ENCODE data around the gene PCLO. TPM values are rescaled to one million over a fixed set of nuclear protein-coding genes. Genes with fewer than 3 reads are reported as not detected.

PCLO gene
- total RNA-seq, 3 donors from 2014 or later, result 5.5 to 16.5 (median 7.1) TPM

GRCh38 chr7:82865856-82866255 is 296.8 kb downstream of the PCLO start:
- Histone ChIP-seq H3K4me3 (no peak overlapping the region), H3K36me3 (ENCODE audit: low read depth) (no peaks in the 10 kb centered on the region), H3K4me1 (ENCODE audit: low read depth) (no peaks in the 10 kb centered on the region), H3K9me3 (no peaks in the 10 kb centered on the region)
- intact Hi-C loops (cut with DNase I, micrococcal nuclease), result no loop called here
- no peak for DNase-seq
- no peak for ATAC-seq
- TF ChIP-seq CTCF (IDR thresholded peaks at IDR 0.05), result no peak

GRCh38 chr7:82859106-82859850 is 303.4 kb downstream of the PCLO start:
- Histone ChIP-seq H3K36me3 (ENCODE audit: low read depth) (no peaks in the 10 kb centered on the region), H3K4me3 (no peak overlapping the region), H3K9me3 (no peaks in the 10 kb centered on the region), H3K4me1 (ENCODE audit: low read depth) (no peaks in the 10 kb centered on the region)
- DNase-seq (no peak), ATAC-seq (no peak)
- intact Hi-C loops (cut with DNase I, micrococcal nuclease), result no loop called here
- no peak for TF ChIP-seq CTCF (IDR thresholded peaks at IDR 0.05)

- H3K36me3 ChIP-seq (ENCODE audit: low read depth), result no peaks in the 10 kb centered on the region
Measured at GRCh38 chr7:82851121-82851520, 311.6 kb downstream of the PCLO start.

GRCh38 chr7:82841828-82842227 is 320.9 kb downstream of the PCLO start:
- TF ChIP-seq CTCF (IDR thresholded peaks at IDR 0.05), result no peak

More at GRCh38 chr7:82851121-82851520, 311.6 kb downstream of the PCLO start:
- no peak overlapping the region for H3K4me3 ChIP-seq
- no peak for TF ChIP-seq CTCF (IDR thresholded peaks at IDR 0.05)
- H3K9me3 ChIP-seq, result no peaks in the 10 kb centered on the region
- no peak for ATAC-seq
- H3K4me1 ChIP-seq (ENCODE audit: low read depth), result no peaks in the 10 kb centered on the region
- DNase-seq, result no peak
- intact Hi-C loops (cut with DNase I, micrococcal nuclease), result no loop called here

GRCh38 chr7:82840061-82840460 is 322.6 kb downstream of the PCLO start:
- DNase-seq, result no peak
- H3K9me3 ChIP-seq, result no peaks in the 10 kb centered on the region

More at GRCh38 chr7:82841828-82842227, 320.9 kb downstream of the PCLO start:
- no peaks in the 10 kb centered on the region for H3K9me3 ChIP-seq
- no peak overlapping the region for H3K4me3 ChIP-seq
- H3K4me1 ChIP-seq (ENCODE audit: low read depth), result no peaks in the 10 kb centered on the region
- no peaks in the 10 kb centered on the region for H3K36me3 ChIP-seq (ENCODE audit: low read depth)
- ATAC-seq (no peak), DNase-seq (no peak)
- intact Hi-C loops (cut with DNase I, micrococcal nuclease), result no loop called here

More at GRCh38 chr7:82840061-82840460, 322.6 kb downstream of the PCLO start:
- Histone ChIP-seq H3K36me3 (ENCODE audit: low read depth) (no peaks in the 10 kb centered on the region), H3K4me1 (ENCODE audit: low read depth) (no peaks in the 10 kb centered on the region), H3K4me3 (no peak overlapping the region)
- intact Hi-C loops (cut with DNase I, micrococcal nuclease), result no loop called here
- no peak for ATAC-seq
- TF ChIP-seq CTCF (IDR thresholded peaks at IDR 0.05), result no peak
